Activated CD8-positive, alpha-beta memory T cell treated with anti-CD3 and anti-CD28 coated beads for 36 hours (primary cell): Measurements from ENCODE around the gene HLA-DOA. TPM values are rescaled to one million over a fixed set of nuclear protein-coding genes. Genes with fewer than 3 reads are reported as not detected.

Source experiments
- CTCF ChIA-PET: fragments of 350-600 bp; sonication (Branson Sonifier 250); formaldehyde crosslinking; loops from one replicate; lab custom pipeline; 2021; ENCODE audit warnings: antibody characterized with exemption; lab: Charles Lee
- POLR2A ChIA-PET: fragments of 350-600 bp; sonication (Branson Sonifier 250); formaldehyde crosslinking; loops from one replicate; lab custom pipeline; 2021; ENCODE audit warnings: antibody characterized with exemption; lab: Charles Lee
- total RNA-seq, 2 experiments: library from RNA; stranded (reverse); gene quantifications; one replicate each; pipeline ENCODE4 v1.2.3, GENCODE V29; 2021

Gene HLA-DOA
- total RNA-seq, 2 experiments from 2014 or later, result 3.6 to 4.8 TPM

DNA sequence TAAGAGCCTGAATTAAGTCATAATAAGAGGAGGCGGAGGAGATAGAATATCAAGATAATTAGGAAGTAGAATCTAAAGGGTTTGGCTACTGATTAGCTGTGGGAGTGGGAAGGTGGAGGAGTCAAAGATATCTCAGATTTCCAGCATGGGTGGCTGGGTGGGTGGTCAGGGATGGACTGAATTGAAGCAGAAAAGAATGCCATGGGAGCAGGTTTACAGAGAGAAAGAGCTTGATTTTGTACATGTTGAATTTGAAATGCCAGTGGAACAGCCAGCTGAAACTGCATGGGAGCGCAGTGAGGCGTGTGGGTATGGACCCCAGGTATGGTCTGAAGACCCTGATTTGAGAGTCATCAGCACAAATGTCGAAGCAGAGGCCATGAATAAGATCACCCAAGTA lies 55.1 kb downstream of the HLA-DOA start:
- ChIA-PET CTCF (interaction anchor here (0.6 to 5.9 kb wide), 15 partner anchors 9 to 480 kb away, joined by 3 to 46 read pairs (median 11); partner anchors contain the start of gene BRD2), POLR2A (interaction anchor here (1.0 to 5.0 kb wide), 3 partner anchors 14 to 20 kb away, joined by 4 to 52 read pairs (median 5); partner anchors contain the start of gene BRD2)

Other genes with a start within 250 kb of the HLA-DOA start
- under 1 TPM in 1 of 2 experiments, not detected in 1; 0.36 TPM for gene HLA-DQB2, start 246.1 kb downstream of the HLA-DOA start, total RNA-seq
- 1 to 10 TPM in 1 of 2 experiments, under 1 TPM in 1; 0.72 to 1.2 TPM for gene HLA-DOB, start 192.6 kb downstream of the HLA-DOA start, total RNA-seq
- 100 to 1,000 TPM; 178 to 199 TPM for gene TAP2, start 170.9 kb downstream of the HLA-DOA start, total RNA-seq
- gene PSMB8, start 165.5 kb downstream of the HLA-DOA start, total RNA-seq, result 100 to 1,000 TPM; 295 TPM
- 100 to 1,000 TPM; 296 to 298 TPM for gene TAP1, start 155.9 kb downstream of the HLA-DOA start, total RNA-seq
- gene PSMB9, start 155.4 kb downstream of the HLA-DOA start, total RNA-seq, result 100 to 1,000 TPM; 206 to 207 TPM
- gene HLA-DMB, start 68.6 kb downstream of the HLA-DOA start, total RNA-seq, result 1 to 10 TPM; 2.2 to 2.6 TPM
- 10 to 100 TPM in 1 of 2 experiments, 1 to 10 TPM in 1; 9.9 to 11.7 TPM for gene HLA-DMA, start 56.5 kb downstream of the HLA-DOA start, total RNA-seq
- gene BRD2, start 41.0 kb downstream of the HLA-DOA start, total RNA-seq, result 100 to 1,000 TPM; 327 to 333 TPM
- gene HLA-DPA1, start 64.1 kb upstream of the HLA-DOA start, total RNA-seq, result 10 to 100 TPM; 43.5 to 46.9 TPM
- 10 to 100 TPM; 10.4 to 10.9 TPM for gene HLA-DPB1, start 66.4 kb upstream of the HLA-DOA start, total RNA-seq
- gene COL11A2, start 182.9 kb upstream of the HLA-DOA start, total RNA-seq, result 1 to 10 TPM; 1.1 TPM
- 10 to 100 TPM; 43.8 to 44.2 TPM for gene RXRB, start 191.1 kb upstream of the HLA-DOA start, total RNA-seq
- 10 to 100 TPM; 60.1 to 62.4 TPM for gene SLC39A7, start 191.3 kb upstream of the HLA-DOA start, total RNA-seq
- gene HSD17B8, start 195.1 kb upstream of the HLA-DOA start, total RNA-seq, result 10 to 100 TPM; 20.6 to 25.4 TPM
- gene RING1, start 198.9 kb upstream of the HLA-DOA start, total RNA-seq, result 10 to 100 TPM; 36.4 to 38.8 TPM